ENCODE data around the gene GARRE1. TPM values are rescaled to one million over a fixed set of nuclear protein-coding genes. Genes with fewer than 3 reads are reported as not detected.
A peak's percentile ranks its signal among the peaks of the same experiment; 100 is the strongest.

GARRE1 gene
- total RNA-seq, 1 experiment from 2014 or later, result 22.1 TPM

- Histone ChIP-seq H3K9me2 (replicated peaks; ENCODE audit: insufficient read depth, low read length) (no peaks in the 10 kb centered on the region), H4K20me1 (ENCODE audit: insufficient read depth, low read depth, low read length) (no peaks in the 10 kb centered on the region), H3K4me2 (ENCODE audit: low read depth, low read length, poor library complexity, severe bottlenecking) (peak overlapping the region; percentile 93), H3K9me3 (ENCODE audit: low read length) (no peaks in the 10 kb centered on the region), H2AFZ (ENCODE audit: low read length) (peak overlapping the region; percentile 40; the same call in 1 of the 2 replicates), H3K4me1 (ENCODE audit: low read length) (peaks cover 57% of the 10 kb centered on the region), H3K4me3 (ENCODE audit: low read length) (peak overlapping the region; percentile 65), H3K27me3 (ENCODE audit: low read length) (no peaks in the 10 kb centered on the region), H3K9ac (ENCODE audit: low read length) (peak overlapping the region; percentile 88), H3K36me3 (ENCODE audit: insufficient read depth, low read length) (peaks cover 4% of the 10 kb centered on the region; the same call in 1 of the 2 replicates), H3K79me2 (ENCODE audit: low read length) (peaks cover 94% of the 10 kb centered on the region), H3K27ac (ENCODE audit: low read length) (peak overlapping the region; percentile 95)
- peak; percentile 93 for DNase-seq
Observed at GRCh38 chr19:34269968-34270621, 15.7 kb downstream of the GARRE1 start.

- peaks cover 72% of the 10 kb centered on the region for H3K4me1 ChIP-seq (ENCODE audit: low read length)
- no peak overlapping the region for H2AFZ ChIP-seq (ENCODE audit: low read length)
- no peaks in the 10 kb centered on the region for H3K9me2 ChIP-seq (replicated peaks; ENCODE audit: insufficient read depth, low read length)
- H3K36me3 ChIP-seq (ENCODE audit: insufficient read depth, low read length), result 0 out of 2 replicates have a peak, but pooled peaks cover 3% of the 10 kb centered on the region
- peak overlapping the region; percentile 39 for H3K4me2 ChIP-seq (ENCODE audit: low read depth, low read length, poor library complexity, severe bottlenecking)
- no peaks in the 10 kb centered on the region for H3K9me3 ChIP-seq (ENCODE audit: low read length)
- peak overlapping the region; percentile 66 for H3K27ac ChIP-seq (ENCODE audit: low read length)
- H3K79me2 ChIP-seq (ENCODE audit: low read length), result peaks cover 96% of the 10 kb centered on the region
- 0 out of 2 replicates have a peak overlapping the region, but pooled peaks have one; percentile 10 for H3K4me3 ChIP-seq (ENCODE audit: low read length)
- H3K27me3 ChIP-seq (ENCODE audit: low read length), result no peaks in the 10 kb centered on the region
- H4K20me1 ChIP-seq (ENCODE audit: insufficient read depth, low read depth, low read length), result no peaks in the 10 kb centered on the region
- H3K9ac ChIP-seq (ENCODE audit: low read length), result no peak overlapping the region; the same call in 1 of the 2 replicates
- peak; percentile 46 for DNase-seq
Observed at GRCh38 chr19:34273121-34273520, 18.8 kb downstream of the GARRE1 start.

- no peak overlapping the region for H3K4me2 ChIP-seq (ENCODE audit: low read depth, low read length, poor library complexity, severe bottlenecking)
- no peaks in the 10 kb centered on the region for H3K9me3 ChIP-seq (ENCODE audit: low read length)
- peaks cover 96% of the 10 kb centered on the region for H3K79me2 ChIP-seq (ENCODE audit: low read length)
- no peaks in the 10 kb centered on the region for H4K20me1 ChIP-seq (ENCODE audit: insufficient read depth, low read depth, low read length)
- H3K4me3 ChIP-seq (ENCODE audit: low read length), result no peak overlapping the region
- no peak overlapping the region for H3K9ac ChIP-seq (ENCODE audit: low read length)
- peaks cover 60% of the 10 kb centered on the region for H3K4me1 ChIP-seq (ENCODE audit: low read length)
- no peaks in the 10 kb centered on the region for H3K9me2 ChIP-seq (replicated peaks; ENCODE audit: insufficient read depth, low read length)
- no peak overlapping the region for H2AFZ ChIP-seq (ENCODE audit: low read length)
- DNase-seq, result peak; percentile 44
- no peak overlapping the region for H3K27ac ChIP-seq (ENCODE audit: low read length)
- no peaks in the 10 kb centered on the region for H3K27me3 ChIP-seq (ENCODE audit: low read length)
- peaks cover 11% of the 10 kb centered on the region; the same call in 1 of the 2 replicates for H3K36me3 ChIP-seq (ENCODE audit: insufficient read depth, low read length)
Observed at GRCh38 chr19:34274284-34274826, 20.0 kb downstream of the GARRE1 start.

GRCh38 chr19:34274827-34275625, 20.7 kb downstream of the GARRE1 start:
- Histone ChIP-seq H3K36me3 (ENCODE audit: insufficient read depth, low read length) (peaks cover 11% of the 10 kb centered on the region; the same call in 1 of the 2 replicates), H3K9me2 (replicated peaks; ENCODE audit: insufficient read depth, low read length) (no peaks in the 10 kb centered on the region), H2AFZ (ENCODE audit: low read length) (no peak overlapping the region), H3K27me3 (ENCODE audit: low read length) (no peaks in the 10 kb centered on the region), H3K79me2 (ENCODE audit: low read length) (peaks cover 98% of the 10 kb centered on the region), H3K27ac (ENCODE audit: low read length) (no peak overlapping the region), H3K4me2 (ENCODE audit: low read depth, low read length, poor library complexity, severe bottlenecking) (no peak overlapping the region), H3K4me1 (ENCODE audit: low read length) (peaks cover 53% of the 10 kb centered on the region), H3K4me3 (ENCODE audit: low read length) (no peak overlapping the region), H3K9me3 (ENCODE audit: low read length) (no peaks in the 10 kb centered on the region), H3K9ac (ENCODE audit: low read length) (no peak overlapping the region), H4K20me1 (ENCODE audit: insufficient read depth, low read depth, low read length) (no peaks in the 10 kb centered on the region)
- DNase-seq, result no peak

GRCh38 chr19:34275705-34276104, 21.4 kb downstream of the GARRE1 start:
- no peaks in the 10 kb centered on the region for H3K9me2 ChIP-seq (replicated peaks; ENCODE audit: insufficient read depth, low read length)
- no peak overlapping the region for H3K4me2 ChIP-seq (ENCODE audit: low read depth, low read length, poor library complexity, severe bottlenecking)
- H3K4me3 ChIP-seq (ENCODE audit: low read length), result no peak overlapping the region
- no peak overlapping the region for H3K9ac ChIP-seq (ENCODE audit: low read length)
- peaks cover 11% of the 10 kb centered on the region; the same call in 1 of the 2 replicates for H3K36me3 ChIP-seq (ENCODE audit: insufficient read depth, low read length)
- no peaks in the 10 kb centered on the region for H3K9me3 ChIP-seq (ENCODE audit: low read length)
- H3K27ac ChIP-seq (ENCODE audit: low read length), result peak overlapping the region; percentile 87; the same call in 1 of the 2 replicates
- no peaks in the 10 kb centered on the region for H4K20me1 ChIP-seq (ENCODE audit: insufficient read depth, low read depth, low read length)
- peaks cover 98% of the 10 kb centered on the region for H3K79me2 ChIP-seq (ENCODE audit: low read length)
- H3K4me1 ChIP-seq (ENCODE audit: low read length), result peaks cover 46% of the 10 kb centered on the region
- H3K27me3 ChIP-seq (ENCODE audit: low read length), result no peaks in the 10 kb centered on the region
- no peak for DNase-seq
- H2AFZ ChIP-seq (ENCODE audit: low read length), result no peak overlapping the region

- Histone ChIP-seq H3K4me1 (ENCODE audit: low read length) (peaks cover 42% of the 10 kb centered on the region), H3K79me2 (ENCODE audit: low read length) (peaks cover 98% of the 10 kb centered on the region), H3K27me3 (ENCODE audit: low read length) (no peaks in the 10 kb centered on the region), H3K27ac (ENCODE audit: low read length) (peak overlapping the region; percentile 87), H3K4me3 (ENCODE audit: low read length) (peak overlapping the region; percentile 50), H3K36me3 (ENCODE audit: insufficient read depth, low read length) (peaks cover 11% of the 10 kb centered on the region; the same call in 1 of the 2 replicates), H3K9me3 (ENCODE audit: low read length) (no peaks in the 10 kb centered on the region), H3K9me2 (replicated peaks; ENCODE audit: insufficient read depth, low read length) (no peaks in the 10 kb centered on the region), H2AFZ (ENCODE audit: low read length) (no peak overlapping the region), H3K9ac (ENCODE audit: low read length) (peak overlapping the region; percentile 52), H4K20me1 (ENCODE audit: insufficient read depth, low read depth, low read length) (no peaks in the 10 kb centered on the region), H3K4me2 (ENCODE audit: low read depth, low read length, poor library complexity, severe bottlenecking) (peak overlapping the region; percentile 64)
- peak; percentile 64 for DNase-seq
Observed at GRCh38 chr19:34276614-34277013, 22.3 kb downstream of the GARRE1 start.

- peaks cover 98% of the 10 kb centered on the region for H3K79me2 ChIP-seq (ENCODE audit: low read length)
- peaks cover 39% of the 10 kb centered on the region for H3K4me1 ChIP-seq (ENCODE audit: low read length)
- peak overlapping the region; percentile 50 for H3K4me3 ChIP-seq (ENCODE audit: low read length)
- DNase-seq, result peak; percentile 57
- H3K4me2 ChIP-seq (ENCODE audit: low read depth, low read length, poor library complexity, severe bottlenecking), result peak overlapping the region; percentile 64
- H3K9me2 ChIP-seq (replicated peaks; ENCODE audit: insufficient read depth, low read length), result no peaks in the 10 kb centered on the region
- peaks cover 11% of the 10 kb centered on the region; the same call in 1 of the 2 replicates for H3K36me3 ChIP-seq (ENCODE audit: insufficient read depth, low read length)
- H3K9ac ChIP-seq (ENCODE audit: low read length), result peak overlapping the region; percentile 52
- no peaks in the 10 kb centered on the region for H3K27me3 ChIP-seq (ENCODE audit: low read length)
- no peaks in the 10 kb centered on the region for H4K20me1 ChIP-seq (ENCODE audit: insufficient read depth, low read depth, low read length)
- 0 out of 2 replicates have a peak overlapping the region, but pooled peaks have one; percentile 2 for H2AFZ ChIP-seq (ENCODE audit: low read length)
- H3K27ac ChIP-seq (ENCODE audit: low read length), result peak overlapping the region; percentile 87
- H3K9me3 ChIP-seq (ENCODE audit: low read length), result no peaks in the 10 kb centered on the region
Observed at GRCh38 chr19:34277244-34277643, 22.9 kb downstream of the GARRE1 start.

GRCh38 chr19:34278783-34279182, 24.4 kb downstream of the GARRE1 start:
- no peaks in the 10 kb centered on the region for H3K9me3 ChIP-seq (ENCODE audit: low read length)
- no peaks in the 10 kb centered on the region for H3K27me3 ChIP-seq (ENCODE audit: low read length)
- H3K27ac ChIP-seq (ENCODE audit: low read length), result peak overlapping the region; percentile 87; the same call in 1 of the 2 replicates
- H3K9ac ChIP-seq (ENCODE audit: low read length), result no peak overlapping the region
- H2AFZ ChIP-seq (ENCODE audit: low read length), result no peak overlapping the region
- no peak overlapping the region for H3K4me3 ChIP-seq (ENCODE audit: low read length)
- peak; percentile 26 for DNase-seq
- H3K36me3 ChIP-seq (ENCODE audit: insufficient read depth, low read length), result peaks cover 11% of the 10 kb centered on the region; the same call in 1 of the 2 replicates
- H4K20me1 ChIP-seq (ENCODE audit: insufficient read depth, low read depth, low read length), result no peaks in the 10 kb centered on the region
- no peak overlapping the region for H3K4me2 ChIP-seq (ENCODE audit: low read depth, low read length, poor library complexity, severe bottlenecking)
- H3K79me2 ChIP-seq (ENCODE audit: low read length), result peaks cover 97% of the 10 kb centered on the region
- H3K9me2 ChIP-seq (replicated peaks; ENCODE audit: insufficient read depth, low read length), result no peaks in the 10 kb centered on the region
- H3K4me1 ChIP-seq (ENCODE audit: low read length), result peaks cover 24% of the 10 kb centered on the region
